NCI-H2029 (cell line): ENCODE data around the gene MPPED2.

Experiments
- DNase-seq: peaks from one replicate; lab custom pipeline; 2025; lab: John Stamatoyannopoulos, UW

Gene MPPED2

GRCh38 chr11:30420233-30420787, 165.8 kb downstream of the MPPED2 start:
- no peak for DNase-seq

DNA sequence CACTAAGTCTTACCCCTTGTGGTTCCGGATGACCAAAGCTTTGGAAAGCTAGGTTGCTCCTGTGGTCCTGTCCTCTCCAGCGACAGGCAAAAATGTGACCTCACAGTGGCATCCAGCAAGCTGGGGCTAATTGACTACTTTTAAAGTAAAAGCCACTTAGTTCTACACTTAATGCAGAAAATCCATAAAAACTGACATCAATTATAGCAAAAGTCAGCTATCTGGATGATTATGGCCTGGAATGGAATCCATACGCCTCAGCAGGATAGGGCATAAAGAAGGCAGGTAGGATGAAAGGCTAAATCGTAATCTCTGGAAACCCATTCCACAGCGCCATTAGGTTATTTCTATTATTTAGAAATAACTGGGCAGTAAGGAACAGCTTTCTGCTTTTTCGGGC, 171.3 kb downstream of the MPPED2 start:
- no peak for DNase-seq

DNA sequence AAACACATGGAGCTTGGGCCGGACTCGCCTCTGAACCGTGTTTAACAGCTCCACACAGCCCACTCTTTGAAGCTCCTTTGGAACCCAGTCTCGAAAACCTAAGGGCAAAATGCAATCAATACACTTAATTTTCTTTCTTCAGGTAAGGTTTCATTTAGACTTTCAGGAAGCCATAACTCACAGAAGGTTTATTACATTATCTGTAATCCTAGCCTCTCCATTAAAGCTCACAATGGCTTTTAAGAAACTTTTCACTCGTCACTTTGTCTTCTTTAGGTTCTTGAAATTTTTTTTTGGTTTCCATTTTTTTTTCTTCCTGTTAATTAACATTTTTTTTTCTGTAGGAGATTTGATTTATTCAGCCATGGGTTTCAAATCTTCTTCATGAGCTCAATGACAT, 171.9 kb downstream of the MPPED2 start:
- no peak for DNase-seq

DNA sequence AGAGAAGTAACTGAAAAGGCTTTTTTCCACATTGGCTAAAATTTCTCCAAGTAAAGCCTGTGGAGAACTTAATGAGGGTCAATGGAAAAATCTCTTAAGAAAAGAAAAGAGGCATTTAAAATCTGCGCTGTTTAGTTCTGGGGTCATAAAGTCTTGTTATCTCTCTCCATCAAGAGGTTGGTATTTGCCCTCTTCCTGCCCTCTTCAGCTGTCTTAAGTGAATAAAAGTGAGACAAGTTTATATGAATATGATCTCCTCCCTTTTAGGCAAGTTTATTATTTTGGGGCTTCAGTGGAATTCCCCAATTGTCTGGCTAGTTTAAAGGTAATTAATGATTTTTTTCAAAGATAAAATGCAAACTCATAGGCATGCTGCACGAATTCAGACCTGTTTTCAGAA, 173.6 kb downstream of the MPPED2 start:
- DNase-seq: no peak

- DNase-seq: no peak
These were observed 174.8 kb downstream of the MPPED2 start for GRCh38 chr11:30411383-30411782.

DNA sequence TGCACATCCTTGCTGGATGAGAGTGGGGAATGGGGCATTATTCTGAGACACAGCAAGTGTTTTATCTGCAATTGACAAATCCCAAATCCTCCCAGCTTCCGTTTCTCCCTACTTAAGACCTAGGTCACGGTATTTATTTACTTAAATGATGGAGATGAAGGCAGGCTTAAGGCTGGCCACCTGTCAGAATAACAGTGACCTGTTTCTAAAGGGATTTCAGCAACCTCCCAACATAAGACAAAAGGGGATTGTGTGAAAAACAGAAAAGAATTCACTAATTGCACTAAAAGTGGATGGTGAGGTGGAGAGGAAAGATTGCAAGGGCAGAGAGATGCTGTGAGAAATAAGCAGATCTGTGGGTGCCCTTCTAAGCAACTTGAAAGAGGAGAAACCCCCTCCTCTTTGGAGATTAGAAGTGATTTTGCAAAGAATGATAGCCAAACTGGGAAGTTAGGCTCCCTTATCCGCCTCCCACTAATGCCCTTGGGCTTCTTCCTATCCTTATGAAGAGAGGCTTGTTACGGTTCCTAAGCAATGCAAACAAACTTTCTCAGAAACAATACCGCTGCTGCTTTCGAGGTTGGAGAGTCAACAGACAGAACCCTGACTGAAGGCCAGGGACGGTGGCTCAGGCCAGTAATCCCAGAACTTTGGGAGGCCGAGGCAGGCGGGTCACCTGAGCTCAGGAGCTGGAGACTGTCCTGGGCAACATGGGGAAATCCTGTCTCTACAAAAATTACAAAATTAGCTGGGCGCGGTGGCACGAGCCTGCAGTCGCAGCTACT, 179.0 kb downstream of the MPPED2 start:
- DNase-seq: no peak

DNA sequence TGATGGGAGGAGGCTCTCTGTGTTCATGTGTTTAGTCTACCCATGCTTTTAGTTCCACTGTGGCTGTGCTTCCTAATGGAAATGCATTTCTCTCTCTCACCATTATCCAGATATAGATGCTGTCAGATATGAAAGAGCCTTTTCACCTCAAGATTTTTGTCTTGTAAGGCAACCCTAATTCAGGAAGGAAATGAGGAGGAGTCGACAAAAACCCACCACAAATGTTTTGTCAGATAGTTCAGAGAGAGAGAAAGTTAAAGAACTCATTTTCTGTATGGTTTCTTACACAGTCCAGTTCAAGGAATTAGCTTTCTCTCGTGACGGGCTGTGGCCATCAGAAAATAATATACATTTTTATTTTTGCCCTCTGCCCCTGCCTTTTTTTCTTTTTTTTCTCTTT, 180.8 kb downstream of the MPPED2 start:
- no peak for DNase-seq

GRCh38 chr11:30404136-30404535, 182.0 kb downstream of the MPPED2 start:
- DNase-seq: no peak

- no peak for DNase-seq
These were observed 190.4 kb downstream of the MPPED2 start for GRCh38 chr11:30395751-30396150.

DNA sequence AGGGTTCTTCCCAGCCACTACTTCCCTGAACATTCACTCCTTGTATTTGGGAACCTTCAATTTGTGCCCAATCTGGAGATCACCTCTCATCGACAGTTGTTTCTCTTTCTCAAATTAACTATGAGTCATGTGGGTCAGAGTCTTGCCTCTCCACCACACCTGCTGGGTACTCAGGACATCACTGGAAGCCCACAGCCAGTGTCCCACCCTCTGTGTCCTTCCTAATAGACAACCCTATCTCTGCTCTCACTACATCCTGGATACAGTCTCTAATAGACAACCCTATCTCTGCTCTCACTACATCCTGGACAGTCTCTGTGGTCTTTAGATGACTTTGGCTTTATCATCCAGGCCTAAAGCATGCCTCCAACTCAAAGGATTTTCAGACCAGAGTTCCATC, 193.1 kb downstream of the MPPED2 start:
- DNase-seq: no peak

GRCh38 chr11:30392221-30392784, 193.8 kb downstream of the MPPED2 start:
- DNase-seq: no peak

DNA sequence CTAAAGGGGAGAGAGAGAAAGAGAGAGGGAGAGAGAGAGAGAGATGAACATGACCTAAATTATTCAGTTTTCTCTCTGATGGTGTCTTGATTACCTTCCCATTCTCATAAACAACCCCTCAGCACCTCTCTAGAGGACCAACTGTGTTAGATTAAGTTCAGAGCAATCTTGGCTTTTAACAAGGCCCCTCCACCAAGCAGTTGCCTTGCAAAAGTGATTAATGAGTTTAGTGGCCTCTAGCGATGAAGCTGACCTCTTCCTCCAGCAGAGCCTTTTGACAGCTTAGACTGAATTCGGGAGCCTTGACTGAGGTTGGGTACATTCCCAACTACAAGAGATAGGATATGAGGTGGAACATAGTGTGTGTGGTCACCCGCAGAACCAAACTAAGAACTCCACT, 197.2 kb downstream of the MPPED2 start:
- DNase-seq: no peak

DNA sequence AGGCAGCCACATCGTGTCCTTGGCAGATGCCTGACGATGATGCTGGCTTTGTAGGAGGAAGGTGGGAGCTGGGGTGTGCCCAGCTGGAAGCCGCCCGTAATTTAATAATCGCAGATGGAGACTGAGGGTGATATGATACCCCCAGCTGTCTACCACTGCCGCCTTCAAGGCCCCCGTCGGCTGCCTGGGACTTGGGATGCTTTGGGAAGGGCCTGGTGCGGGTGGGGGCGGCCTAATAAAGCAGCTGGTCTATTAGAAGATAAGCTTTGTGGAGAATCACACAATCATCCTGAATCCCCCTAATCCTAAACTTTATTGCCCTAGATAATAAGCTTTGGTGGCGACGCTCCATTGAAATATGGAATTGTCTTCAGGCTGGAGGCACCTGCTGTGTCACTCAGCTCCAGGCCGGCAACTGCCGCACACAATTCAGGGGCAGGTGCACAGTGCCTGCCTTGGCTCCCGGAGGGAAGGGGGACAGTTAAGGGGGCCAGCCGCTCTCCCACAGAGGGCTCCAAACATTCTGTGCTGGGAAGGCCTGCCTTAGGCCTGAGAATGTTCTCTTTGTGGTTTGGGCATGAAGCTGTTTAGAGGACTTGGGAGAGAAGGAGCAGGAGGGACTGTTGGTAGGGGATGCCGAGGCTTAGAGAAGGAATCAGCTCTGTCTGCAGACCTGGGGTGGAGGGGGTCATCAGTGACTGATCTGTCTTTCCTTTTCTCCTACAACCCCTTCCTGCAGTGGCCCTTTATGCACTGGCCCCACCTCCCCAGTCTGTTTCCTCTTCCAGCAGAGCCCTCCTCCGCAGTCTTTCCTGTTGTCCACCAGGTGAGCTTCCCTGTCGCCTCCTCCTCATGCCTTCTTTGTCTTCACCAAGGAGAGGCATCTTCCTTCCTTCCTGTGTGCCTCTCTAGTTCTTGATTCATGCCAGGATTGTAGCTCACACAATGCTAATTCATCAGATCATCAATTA, 198.0 kb downstream of the MPPED2 start:
- DNase-seq: no peak

DNA sequence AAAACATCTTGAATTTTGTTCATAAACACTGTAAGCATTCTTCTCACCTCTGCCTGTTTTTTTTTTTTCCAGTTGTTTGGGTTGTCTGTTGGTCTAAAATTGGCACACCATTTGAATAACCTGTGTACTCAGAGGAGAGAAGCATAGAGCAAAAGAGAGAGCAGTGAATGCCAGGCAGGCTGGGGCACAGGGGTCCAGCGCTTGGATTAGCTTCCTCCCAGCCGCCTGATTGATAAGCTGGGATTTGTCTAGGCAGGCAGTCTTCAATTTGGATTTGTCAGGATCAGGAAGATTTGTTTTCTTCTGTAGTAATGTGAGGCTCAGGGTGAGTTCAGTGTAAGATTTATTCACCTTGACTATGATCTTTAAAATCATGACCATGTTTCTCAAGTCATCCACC, 204.3 kb downstream of the MPPED2 start:
- no peak for DNase-seq

- no peak for DNase-seq
These were observed 205.3 kb downstream of the MPPED2 start for GRCh38 chr11:30380846-30381245.

- no peak for DNase-seq
These were observed 208.8 kb downstream of the MPPED2 start for GRCh38 chr11:30377347-30377746.

DNA sequence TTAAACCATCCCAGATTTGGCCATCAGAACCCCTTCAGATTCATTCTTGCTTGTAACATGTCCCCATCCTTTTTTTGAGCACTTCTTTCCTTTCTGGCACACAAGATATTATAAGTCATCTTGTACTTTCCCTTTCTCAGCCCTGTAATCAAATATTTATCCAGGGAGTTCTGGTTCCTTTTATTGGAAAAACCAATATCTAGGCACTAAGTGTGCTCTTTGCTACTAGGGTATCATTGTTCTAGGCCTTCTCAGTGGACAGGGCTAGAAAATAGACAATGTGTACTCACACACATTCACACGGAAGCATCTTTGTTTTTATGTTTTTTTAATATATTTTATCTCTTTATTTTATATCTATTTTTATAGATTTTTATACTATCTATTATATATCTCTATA, 216.0 kb downstream of the MPPED2 start:
- no peak for DNase-seq

GRCh38 chr11:30368394-30368793, 217.8 kb downstream of the MPPED2 start:
- no peak for DNase-seq

DNA sequence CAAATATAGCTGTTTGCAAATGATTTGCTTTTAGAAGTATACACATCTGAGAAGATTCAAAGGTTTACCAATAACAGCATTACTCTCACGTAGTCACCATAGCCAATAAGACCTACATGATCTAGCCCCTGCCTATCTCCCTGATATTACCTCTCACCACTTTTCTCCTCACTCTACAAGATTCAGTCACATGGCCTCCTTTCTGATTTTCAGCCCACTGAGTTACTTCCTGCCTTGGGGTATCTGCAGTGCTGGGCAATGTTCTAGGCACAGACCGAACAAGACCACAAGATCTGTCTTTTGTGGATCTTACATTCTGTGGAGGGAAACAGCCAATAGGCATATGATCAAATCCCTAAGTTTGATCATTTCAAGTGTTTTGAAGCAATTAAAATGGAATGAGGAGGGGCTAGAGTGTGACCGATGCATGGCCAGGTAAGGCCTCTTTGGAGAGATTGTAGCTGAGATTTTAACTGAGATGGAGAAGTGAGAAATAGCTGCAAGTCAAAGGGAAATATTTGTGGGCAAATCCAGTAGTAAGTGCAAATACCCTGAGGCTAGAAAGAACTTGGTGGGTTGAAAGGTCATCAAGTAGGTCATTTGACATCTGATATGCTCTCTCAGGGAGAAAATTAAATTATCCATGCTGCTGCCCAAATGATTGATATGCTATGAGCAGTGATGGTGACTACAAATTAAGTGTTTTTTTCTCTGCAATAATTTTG, 220.2 kb downstream of the MPPED2 start:
- no peak for DNase-seq

DNA sequence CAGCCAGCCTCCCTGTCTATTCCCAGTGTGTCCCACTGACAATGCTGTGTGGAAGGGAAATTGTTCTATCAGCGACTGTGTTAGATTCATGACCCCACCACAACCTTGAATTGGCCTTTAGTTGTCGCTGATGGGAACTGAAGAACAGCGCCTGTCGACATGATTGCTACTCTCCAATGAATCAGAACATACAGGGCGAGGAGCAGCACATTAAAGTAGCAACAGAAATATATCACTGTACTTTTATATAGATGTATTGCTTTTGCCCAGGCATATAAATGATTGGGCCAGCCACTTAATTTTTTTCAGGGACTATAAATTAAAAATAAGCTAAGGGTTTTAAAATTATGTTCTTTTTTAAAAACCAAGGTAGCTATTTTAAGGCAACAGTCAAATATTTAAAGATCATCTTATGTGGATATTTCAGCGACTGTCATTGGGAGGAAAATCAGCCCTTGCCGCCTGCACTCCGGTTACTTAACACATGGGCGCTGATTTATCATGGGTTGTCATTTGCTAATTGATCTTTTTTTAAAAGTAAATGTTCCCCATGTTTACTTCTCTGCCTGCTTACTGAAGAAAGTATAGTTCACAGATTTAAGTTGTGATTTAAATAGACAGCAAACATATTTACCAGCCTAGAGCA, 221.2 kb downstream of the MPPED2 start:
- DNase-seq: no peak

DNA sequence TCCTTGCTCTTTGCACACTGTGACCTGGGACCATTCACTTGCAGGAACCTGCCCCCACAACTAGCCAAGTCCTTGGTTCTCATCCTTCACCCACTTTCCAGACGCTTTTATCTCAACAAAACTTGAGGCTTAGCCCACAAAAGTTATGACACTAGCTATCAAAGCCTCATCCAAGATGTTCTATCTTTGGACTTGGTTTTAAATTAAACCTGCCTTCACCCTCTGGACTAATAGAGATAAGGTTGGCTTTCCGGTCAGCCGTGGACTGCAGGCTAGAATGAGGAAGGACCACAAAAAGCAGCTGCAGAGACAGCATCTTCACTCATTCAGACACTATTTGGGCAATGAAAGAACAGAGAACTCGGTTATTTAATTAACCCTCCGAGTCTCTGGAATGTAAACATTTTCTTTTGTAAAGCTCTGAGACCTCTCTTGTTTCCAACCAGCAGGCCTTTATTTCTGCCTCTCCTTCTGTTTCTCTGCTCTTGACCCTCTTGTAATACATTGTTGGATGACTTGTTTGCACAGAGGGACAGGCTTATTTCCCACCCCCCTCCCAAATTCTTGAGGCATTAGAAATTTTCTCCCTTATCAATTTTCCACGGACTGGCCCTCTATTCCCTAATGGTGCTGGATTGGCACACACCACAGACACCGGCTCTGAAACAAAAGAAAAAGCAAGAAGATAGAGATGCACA, 221.9 kb downstream of the MPPED2 start:
- no peak for DNase-seq
